Upper lobe of right lung (tissue), 1 donor: ENCODE measurements around the gene MYH9. TPM values are rescaled to one million over a fixed set of nuclear protein-coding genes. Genes with fewer than 3 reads are reported as not detected.
A peak's percentile ranks its signal among the peaks of the same experiment; 100 is the strongest.

Source experiments
- ATAC-seq: fragments of 200-7000 bp; cut with Tn5 transposase; one replicate; pipeline ENCODE4 v1.9.1; 2020; ENCODE audit warnings: mild to moderate bottlenecking, moderate library complexity
- DNase-seq: peaks from one replicate; pipeline ENCODE4 v3.0.0-alpha.2; 2020
- H3K27ac ChIP-seq: fragments of 200-600 bp; one replicate; pipeline ENCODE4 v1.8.0; 2022
- H3K27me3 ChIP-seq: fragments of 200-600 bp; one replicate; pipeline ENCODE4 v1.8.0; 2022; ENCODE audit warnings: mild to moderate bottlenecking
- H3K36me3 ChIP-seq: fragments of 200-600 bp; one replicate; pipeline ENCODE4 v1.8.0; 2022
- H3K4me1 ChIP-seq: fragments of 200-600 bp; one replicate; pipeline ENCODE4 v1.8.0; 2022
- H3K4me3 ChIP-seq: fragments of 200-600 bp; one replicate; pipeline ENCODE4 v1.8.0; 2022; ENCODE audit warnings: mild to moderate bottlenecking
- H3K9me3 ChIP-seq: fragments of 200-600 bp; one replicate; pipeline ENCODE4 v1.8.0; 2022
- CTCF ChIP-seq: fragments of 200-600 bp; IDR thresholded peaks from one replicate; pipeline ENCODE4 v1.8.0; 2022; ENCODE audit warnings: antibody characterized with exemption
- intact Hi-C: fragments of 100-400 bp; cut with DNase I; formaldehyde crosslinking; loops from one replicate; pipeline ENCODE4 v1.11.0; 2022
- long read RNA-seq: library from polyadenylated mRNA; unstranded; transcript quantifications from one replicate; pipeline ENCODE4 v2.0.0, GENCODE V29; 2021
- total RNA-seq: library from RNA; stranded (reverse); fragmentation: NEBNext Ultra II Directional; extraction: Animal tissue kit (Norgen Biotek cat#: 25700); gene quantifications from one replicate; pipeline ENCODE4 v1.2.1, GENCODE V29; 2021
- donor health status: DM: no; HTN: yes; CAD: no; lungs with severe emphysema.

The MYH9 gene
- 842 TPM for total RNA-seq
- long read RNA-seq, full-length matches to known transcripts, result 287 of 1,168 reads
- long read RNA-seq, partial matches to known transcripts, result 818 of 1,168 reads
- long read RNA-seq, other reads (novel, unspliced or antisense), result 63 of 1,168 reads

GRCh38 chr22:36387959-36388726, at the start of gene MYH9:
TSS of gene MYH9 (minus strand) at chr22:36387967. CDS start at chr22:36349236, 38,731 bp downstream.
- H3K27ac ChIP-seq, result peak within 1 kb of the TSS; percentile 96
- TF ChIP-seq CTCF, result no peak
- H3K4me1 ChIP-seq, result peaks cover 34% of the 10 kb centered on the region
- H3K4me3 ChIP-seq, result peak within 1 kb of the TSS; percentile 96
- no peaks in the 10 kb centered on the region for H3K27me3 ChIP-seq
- DNase-seq, result peak; percentile 100
- ATAC-seq, result peak; percentile 94
- H3K36me3 ChIP-seq, result peaks cover 7% of the 10 kb centered on the region
- intact Hi-C loops, result loop anchor here (5.0 to 10.0 kb wide), 2 partner anchors 53 to 79 kb away; no protein-coding TSS in a partner anchor
- H3K9me3 ChIP-seq, result no peaks in the 10 kb centered on the region

GRCh38 chr22:36435516-36436415, 48.0 kb upstream of the MYH9 start:
- DNase-seq (no peak), ATAC-seq (peak; percentile 73)
- peak overlapping the region; percentile 40 for H3K27ac ChIP-seq
- TF ChIP-seq CTCF, result no peak
- no peak overlapping the region for H3K4me3 ChIP-seq
- peaks cover 36% of the 10 kb centered on the region for H3K4me1 ChIP-seq
- intact Hi-C loops, result no loop called here
- H3K9me3 ChIP-seq, result no peaks in the 10 kb centered on the region
- no peaks in the 10 kb centered on the region for H3K27me3 ChIP-seq
- no peaks in the 10 kb centered on the region for H3K36me3 ChIP-seq

- peak; percentile 80 for DNase-seq
- Histone ChIP-seq H3K9me3 (no peaks in the 10 kb centered on the region), H3K4me3 (no peak overlapping the region), H3K36me3 (no peaks in the 10 kb centered on the region), H3K27ac (peak overlapping the region; percentile 36), H3K4me1 (peaks cover 36% of the 10 kb centered on the region), H3K27me3 (no peaks in the 10 kb centered on the region)
- intact Hi-C loops, result no loop called here
- peak; percentile 52 for ATAC-seq
- TF ChIP-seq CTCF, result no peak
Measured at GRCh38 chr22:36433318-36434231, 45.8 kb upstream of the MYH9 start.

GRCh38 chr22:36432592-36433317, 45.0 kb upstream of the MYH9 start:
- Histone ChIP-seq H3K9me3 (no peaks in the 10 kb centered on the region), H3K27ac (peak overlapping the region; percentile 36), H3K4me3 (no peak overlapping the region), H3K36me3 (no peaks in the 10 kb centered on the region), H3K27me3 (no peaks in the 10 kb centered on the region), H3K4me1 (peaks cover 36% of the 10 kb centered on the region)
- ATAC-seq (peak; percentile 40), DNase-seq (no peak)
- intact Hi-C loops, result no loop called here
- no peak for TF ChIP-seq CTCF
